ENCODE data around the gene P3R3URF. TPM values are rescaled to one million over a fixed set of nuclear protein-coding genes. Genes with fewer than 3 reads are reported as not detected.

P3R3URF gene
- total and polyA plus RNA-seq, 9 of the 15 experiments (the other 6 are each of a cell fraction or from before 2014, with no cell fraction given), result not detected

- TF ChIP-seq GTF2A2 (tag; IDR thresholded peaks at IDR 0.05) (no peak), ZNF639 (CRISPR knock-in tag; conservative IDR thresholded peaks at IDR 0.05 in 1 of 2, IDR thresholded peaks at IDR 0.05 in 1 of 2) (peak in 1 of 2 experiments; percentile 39; a peak in 1 of 4 replicates), POLR2A (conservative IDR thresholded peaks at IDR 0.05) (no peak), NCOA6 (IDR thresholded peaks at IDR 0.05) (no peak), ZBTB12 (CRISPR knock-in tag; IDR thresholded peaks at IDR 0.05) (no peak), SIX5 (IDR thresholded peaks at IDR 0.05; ENCODE audit: borderline replicate concordance in 1 of 2, insufficient read depth in 1 of 2, low read depth in 1 of 2, low read length in 2 of 2) (no peak), MTA2 (IDR thresholded peaks at IDR 0.05; ENCODE audit: low read depth) (peak; percentile 41), L3MBTL2 (IDR thresholded peaks at IDR 0.05) (peak; percentile 60), ZNF232 (CRISPR knock-in tag; IDR thresholded peaks at IDR 0.05) (no peak), MAZ (CRISPR knock-in tag; conservative IDR thresholded peaks at IDR 0.05 in 1 of 2, IDR thresholded peaks at IDR 0.05 in 1 of 2) (peak; percentile 65 to 84; a peak in 3 of 4 replicates), PATZ1 (CRISPR knock-in tag; IDR thresholded peaks at IDR 0.05; ENCODE audit: borderline replicate concordance) (no peak), ELF4 (CRISPR knock-in tag; IDR thresholded peaks at IDR 0.05) (peak; percentile 96), ARID2 (IDR thresholded peaks at IDR 0.05) (peak; percentile 100), CAMTA2 (CRISPR knock-in tag; conservative IDR thresholded peaks at IDR 0.05) (no peak), ERF (CRISPR knock-in tag; IDR thresholded peaks at IDR 0.05) (no peak), PTTG1 (tag; IDR thresholded peaks at IDR 0.05; ENCODE audit: low read depth) (no peak), NR2C1 (IDR thresholded peaks at IDR 0.05) (peak; percentile 31; the same call in 1 of the 2 replicates), NR2C1 (tag; IDR thresholded peaks at IDR 0.05) (no peak), TAL1 (IDR thresholded peaks at IDR 0.05) (peak; percentile 28; the same call in 1 of the 2 replicates), ARID1B (IDR thresholded peaks at IDR 0.05) (peak; percentile 65), MYC (IDR thresholded peaks at IDR 0.05; ENCODE audit: low read depth, low read length) (peak; percentile 35; the same call in 1 of the 2 replicates), MYC (CRISPR knock-in tag; IDR thresholded peaks at IDR 0.05; ENCODE audit: borderline replicate concordance, low read depth) (no peak), SIN3A (IDR thresholded peaks at IDR 0.05; ENCODE audit: borderline replicate concordance in 2 of 2, control insufficient read depth in 1 of 2, low read depth in 2 of 2, low read length in 2 of 2) (0 out of 4 replicates have a peak, but pooled peaks of 1 of the 2 experiments have one; percentile 14)
Measured at GRCh38 chr1:46179138-46180081, 3.1 kb upstream of the P3R3URF start (continued).
